GM12878 (cell line): ENCODE results near the gene FOXN4.

Source experiments
- CHD2 ChIP-seq: IDR thresholded peaks from 2 replicates; pipeline ENCODE4 v1.6.1; 2011; ENCODE audit warnings: low read depth, low read length, improper control_type of control experiment, borderline replicate concordance
- LARP7 ChIP-seq: fragments of 450-650 bp; IDR thresholded peaks from 2 replicates; pipeline ENCODE4 v1.6.1; 2017; ENCODE audit warnings: mild to moderate bottlenecking
- ZNF274 ChIP-seq: IDR thresholded peaks from one replicate; pipeline ENCODE4 v1.8.0; 2011; ENCODE audit not compliant: insufficient read length, insufficient read depth

GRCh38 chr12:109273354-109273753, 35.7 kb downstream of the FOXN4 start:
- TF ChIP-seq CHD2: no peak
- TF ChIP-seq ZNF274: no peak
- TF ChIP-seq LARP7: no peak
